ENCODE measurements around the gene KIAA1328.

DNA sequence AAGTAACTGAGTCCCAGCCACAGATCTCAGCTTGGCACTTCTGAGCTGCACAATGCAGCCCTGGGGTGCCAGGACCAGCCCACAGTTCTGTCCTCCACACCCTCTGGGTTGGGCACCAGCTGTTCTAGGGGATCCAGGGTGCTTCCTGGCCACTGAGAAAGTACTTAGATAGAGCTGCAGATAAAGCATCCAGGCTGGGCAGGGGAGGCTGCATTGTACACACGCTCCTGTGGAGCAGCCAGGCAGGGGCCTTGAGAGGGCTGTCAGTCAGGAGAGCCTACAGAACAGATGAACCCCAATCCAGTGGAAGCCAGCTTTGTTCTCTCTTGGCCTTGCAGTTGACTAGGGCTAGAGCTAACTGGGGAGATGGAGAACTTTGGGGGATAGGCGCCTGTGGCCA, 104.6 kb downstream of the KIAA1328 start:
- TF ChIP-seq CTCF (IDR thresholded peaks at IDR 0.05; ENCODE audit: poor library complexity) (no peak), EZH2 (IDR thresholded peaks at IDR 0.05; ENCODE audit: borderline replicate concordance) (no peak), EZH2phosphoT487 (IDR thresholded peaks at IDR 0.05; ENCODE audit: low read depth, severe bottlenecking, unreplicated experiment) (no peak)
